H1 (cell line): Measurements from ENCODE around the gene CUL4B. TPM values are rescaled to one million over a fixed set of nuclear protein-coding genes. Genes with fewer than 3 reads are reported as not detected.
A peak's percentile ranks its signal among the peaks of the same experiment; 100 is the strongest.

Experiments
- CTCF ChIA-PET: fragments of 300-600 bp; sonication (Branson Sonifier 250); formaldehyde crosslinking; loops from one replicate; lab custom pipeline; 2021; ENCODE audit not compliant: partially characterized antibody; lab: Charles Lee
- POLR2A ChIA-PET: fragments of 300-600 bp; sonication (Branson Sonifier 250); formaldehyde crosslinking; loops from one replicate; lab custom pipeline; 2021; ENCODE audit warnings: inconsistent platforms; ENCODE audit not compliant: partially characterized antibody; lab: Charles Lee
- DNase-seq, 2 experiments: peaks; one replicate each; pipeline versions ENCODE4 v3.0.0 to v3.0.0-alpha.2; 2010 to 2022; ENCODE audit warnings: low spot score in 2 of 2, low read depth in 1 of 2, mixed read lengths in 1 of 2
- FAIRE-seq: peaks from 2 replicates; lab custom pipeline; 2011; peaks lifted over from hg19 to GRCh38; lab: Jason Lieb, UNC
- H2AFZ ChIP-seq: 2 replicates; pipeline ENCODE4 v1.8.1; 2012; ENCODE audit warnings: low read length, inconsistent platforms
- H2AK5ac ChIP-seq: 2 replicates; pipeline ENCODE4 v1.6.1; 2013; ENCODE audit warnings: low read depth, low read length
- H2BK120ac ChIP-seq: replicated peaks from 2 replicates; pipeline ENCODE3; 2013; ENCODE audit warnings: low read depth, low read length, inconsistent platforms
- H2BK12ac ChIP-seq: 2 replicates; pipeline ENCODE4 v1.6.1; 2013; ENCODE audit warnings: low read depth, low read length
- H2BK15ac ChIP-seq: 2 replicates; pipeline ENCODE4 v1.6.1; 2013; ENCODE audit warnings: low read length
- H2BK20ac ChIP-seq: 2 replicates; pipeline ENCODE4 v1.6.1; 2013; ENCODE audit warnings: low read length
- H2BK5ac ChIP-seq: 2 replicates; pipeline ENCODE4 v1.6.1; 2013; ENCODE audit warnings: low read depth, low read length
- H3K14ac ChIP-seq: 2 replicates; pipeline ENCODE4 v1.6.1; 2013; ENCODE audit warnings: inconsistent platforms; ENCODE audit not compliant: insufficient read length
- H3K18ac ChIP-seq: 2 replicates; pipeline ENCODE4 v1.6.1; 2013; ENCODE audit warnings: low read length; ENCODE audit errors: extremely low read depth
- H3K23ac ChIP-seq: 2 replicates; pipeline ENCODE4 v1.6.1; 2013; ENCODE audit warnings: inconsistent platforms; ENCODE audit not compliant: insufficient read length
- H3K23me2 ChIP-seq: 2 replicates; pipeline ENCODE4 v1.6.1; 2013; ENCODE audit warnings: low read depth, low read length
- H3K27ac ChIP-seq: 2 replicates; pipeline ENCODE4 v1.6.1; 2011; ENCODE audit warnings: low read depth, low read length, inconsistent platforms
- H3K27me3 ChIP-seq, 4 experiments: replicated peaks in 1 of 4; 1 replicate in 1 of 4; 2 replicates in 3 of 4; pipeline versions ENCODE4 v1.6.1 to v1.8.1; 2011 to 2013; ENCODE audit warnings: low read length in 3 of 4, mild to moderate bottlenecking in 3 of 4, inconsistent platforms in 2 of 4, mixed read lengths in 2 of 4, moderate library complexity in 1 of 4; ENCODE audit not compliant: control insufficient read depth in 3 of 4, insufficient read depth in 3 of 4; ENCODE audit errors: extremely low read depth in 1 of 4
- H3K36me3 ChIP-seq, 4 experiments: 2 replicates each; pipeline versions ENCODE4 v1.6.1 to v1.8.1; 2011 to 2013; ENCODE audit warnings: mild to moderate bottlenecking in 4 of 4, low read length in 3 of 4, moderate library complexity in 2 of 4, control low read depth in 1 of 4, inconsistent platforms in 1 of 4; ENCODE audit not compliant: insufficient read depth in 4 of 4, control insufficient read depth in 2 of 4
- H3K4ac ChIP-seq: replicated peaks from 2 replicates; pipeline ENCODE3; 2013; ENCODE audit warnings: low read length, low read depth, mixed read lengths, inconsistent platforms; ENCODE audit not compliant: insufficient read length
- H3K4me1 ChIP-seq, 4 experiments: replicated peaks in 1 of 4; 1 replicate in 1 of 4; 2 replicates in 3 of 4; pipeline versions ENCODE4 v1.6.1 to v1.8.1; 2011 to 2013; ENCODE audit warnings: low read length in 3 of 4, inconsistent platforms in 2 of 4, mixed read lengths in 1 of 4; ENCODE audit not compliant: insufficient read depth in 4 of 4, control insufficient read depth in 3 of 4
- H3K4me2 ChIP-seq, 2 experiments: 2 replicates each; pipeline versions ENCODE4 v1.6.1 to v1.8.1; 2011 to 2013; ENCODE audit warnings: low read depth in 2 of 2, low read length in 2 of 2, control low read depth in 1 of 2, inconsistent platforms in 1 of 2, mild to moderate bottlenecking in 1 of 2; ENCODE audit not compliant: insufficient read depth in 1 of 2
- H3K4me3 ChIP-seq, 4 experiments: fragments of 200-600, 300-600 bp in 1 of 4; sonication (generic), shearing (Covaris generic), sonication (Bioruptor Twin) in 1 of 4; 2 replicates each; pipeline versions ENCODE4 v1.5.1 to v1.8.1; 2011 to 2016; ENCODE audit warnings: low read length in 4 of 4, low read depth in 3 of 4, control low read depth in 2 of 4, inconsistent platforms in 2 of 4, mild to moderate bottlenecking in 2 of 4, mixed read lengths in 1 of 4, moderate library complexity in 1 of 4; ENCODE audit not compliant: insufficient read depth in 2 of 4; ENCODE audit errors: extremely low read depth in 1 of 4
- H3K56ac ChIP-seq: replicated peaks from 2 replicates; pipeline ENCODE3; 2013; ENCODE audit warnings: low read depth, mild to moderate bottlenecking, mixed read lengths, low read length, inconsistent platforms; ENCODE audit not compliant: insufficient read length
- H3K79me1 ChIP-seq: 2 replicates; pipeline ENCODE4 v1.6.1; 2013; ENCODE audit warnings: low read depth, low read length, control low read depth
- H3K79me2 ChIP-seq, 2 experiments: 2 replicates each; pipeline versions ENCODE4 v1.6.1 to v1.8.1; 2012 to 2013; ENCODE audit warnings: low read length in 2 of 2, mild to moderate bottlenecking in 2 of 2, inconsistent platforms in 1 of 2; ENCODE audit not compliant: insufficient read depth in 2 of 2, control insufficient read depth in 1 of 2
- H3K9ac ChIP-seq, 4 experiments: replicated peaks in 1 of 4; 1 replicate in 1 of 4; 2 replicates in 3 of 4; pipeline versions ENCODE4 v1.6.1 to v1.8.1; 2011 to 2013; ENCODE audit warnings: low read depth in 3 of 4, low read length in 3 of 4, control low read depth in 2 of 4, mild to moderate bottlenecking in 2 of 4, moderate library complexity in 2 of 4, inconsistent platforms in 1 of 4; ENCODE audit errors: extremely low read depth in 1 of 4
- H3K9me3 ChIP-seq, 2 experiments: 2 replicates each; pipeline versions ENCODE4 v1.6.1 to v1.8.1; 2012 to 2013; ENCODE audit warnings: mild to moderate bottlenecking in 2 of 2, moderate library complexity in 2 of 2, control low read depth in 1 of 2, inconsistent platforms in 1 of 2, low read depth in 1 of 2, low read length in 1 of 2, mixed read lengths in 1 of 2; ENCODE audit not compliant: insufficient read depth in 2 of 2
- H4K20me1 ChIP-seq, 2 experiments: replicated peaks in 1 of 2; 2 replicates each; pipeline versions ENCODE3 to v1.8.1; 2011 to 2013; ENCODE audit warnings: inconsistent platforms in 2 of 2, low read length in 2 of 2, mild to moderate bottlenecking in 1 of 2; ENCODE audit not compliant: insufficient read depth in 2 of 2, control insufficient read depth in 1 of 2
- H4K5ac ChIP-seq: 2 replicates; pipeline ENCODE4 v1.6.1; 2013; ENCODE audit warnings: low read length, low read depth, mixed read lengths, inconsistent platforms; ENCODE audit not compliant: insufficient read length
- H4K8ac ChIP-seq: 2 replicates; pipeline ENCODE4 v1.8.0; 2013; ENCODE audit warnings: mild to moderate bottlenecking, moderate library complexity, low read length, inconsistent platforms; ENCODE audit not compliant: insufficient read depth; ENCODE audit errors: extremely low read depth
- H4K91ac ChIP-seq: replicated peaks from 2 replicates; pipeline ENCODE3; 2013; ENCODE audit warnings: low read length, mixed read lengths, inconsistent platforms; ENCODE audit not compliant: insufficient read length
- ASH2L ChIP-seq: fragments of 200-600, 300-600 bp; sonication (generic); IDR thresholded peaks from one replicate; pipeline ENCODE4 v1.7.1; 2017; ENCODE audit warnings: low read length
- EP300 ChIP-seq, 2 experiments: IDR thresholded peaks; 1 replicate in 1 of 2; 2 replicates in 1 of 2; pipeline ENCODE4 v1.6.1; 2011 to 2012; ENCODE audit warnings: low read depth in 2 of 2, low read length in 2 of 2, mild to moderate bottlenecking in 2 of 2, borderline replicate concordance in 1 of 2, inconsistent platforms in 1 of 2, moderate library complexity in 1 of 2
- FOSL1 ChIP-seq: IDR thresholded peaks from 2 replicates; pipeline ENCODE4 v1.6.1; 2011; ENCODE audit warnings: mild to moderate bottlenecking, low read depth, low read length, moderate library complexity; ENCODE audit not compliant: insufficient read depth
- KDM5A ChIP-seq: fragments of 200-600 bp; IDR thresholded peaks from 2 replicates; pipeline ENCODE4 v1.7.1; 2012; ENCODE audit warnings: mild to moderate bottlenecking, low read length, inconsistent platforms, mixed read lengths
- MAFK ChIP-seq: IDR thresholded peaks from 2 replicates; pipeline ENCODE4 v1.6.1; 2012; ENCODE audit warnings: low read depth, mild to moderate bottlenecking, improper control_type of control experiment, low read length
- NANOG ChIP-seq: IDR thresholded peaks from 2 replicates; pipeline ENCODE4 v1.6.1; 2011; ENCODE audit warnings: low read length, low read depth, mild to moderate bottlenecking, inconsistent platforms; ENCODE audit not compliant: insufficient read depth, poor library complexity, severe bottlenecking
- RAD21 ChIP-seq, 2 experiments: IDR thresholded peaks in 1 of 2; conservative IDR thresholded peaks in 1 of 2; 2 replicates each; pipeline ENCODE4 v1.6.1; 2011; ENCODE audit warnings: low read depth in 2 of 2, low read length in 2 of 2, improper control_type of control experiment in 1 of 2, inconsistent platforms in 1 of 2, mild to moderate bottlenecking in 1 of 2, moderate library complexity in 1 of 2
- RNF2 ChIP-seq: fragments of 200-900, 300-1000 bp; sonication (generic); IDR thresholded peaks from 2 replicates; pipeline ENCODE4 v1.7.1; 2016; ENCODE audit warnings: borderline replicate concordance, low read depth, mild to moderate bottlenecking, antibody characterized with exemption, low read length; ENCODE audit not compliant: poor library complexity, severe bottlenecking; ENCODE audit errors: missing control alignments
- SRF ChIP-seq: IDR thresholded peaks from 2 replicates; pipeline ENCODE4 v1.6.1; 2011; ENCODE audit warnings: mild to moderate bottlenecking, low read depth, low read length, moderate library complexity
- SUZ12 ChIP-seq: fragments of 200-600 bp; sonication (generic); IDR thresholded peaks from 2 replicates; pipeline ENCODE4 v1.6.1; 2012; ENCODE audit warnings: mild to moderate bottlenecking, inconsistent platforms, low read length, moderate library complexity, mixed read lengths
- WGBS, 2 experiments: shearing (Covaris generic) in 1 of 2; methylation state at CpG; one replicate each; pipeline versions ENCODE4 v1.1.6 to v1.1.7; 2013 to 2015; ENCODE audit warnings: low lambda C conversion rate in 2 of 2, mixed read lengths in 2 of 2, inconsistent platforms in 1 of 2, low coverage in 1 of 2, missing lambda C conversion rate in 1 of 2; ENCODE audit not compliant: insufficient replicate concordance in 2 of 2, insufficient coverage in 1 of 2, insufficient read length in 1 of 2; ENCODE audit errors: extremely low coverage in 1 of 2, missing lambda C conversion rate in 1 of 2; 5-methylcytosine and 5-hydroxymethylcytosine counted together
- polyA plus RNA-seq, 7 experiments: library from polyadenylated mRNA; depleted of rRNA in 3 of 7; stranded (reverse) in 5 of 7; unstranded in 2 of 7; fragments of >200 nt in 5 of 7; fragments of 200-250 nt in 2 of 7; gene quantifications; 1 replicate in 5 of 7; 2 replicates in 1 of 7; 4 replicates in 1 of 7; pipeline versions ENCODE4 v1.2.1 to v1.2.3, GENCODE V29; 2011 to 2013; ENCODE audit warnings: missing spikeins in 2 of 7, mixed read lengths in 2 of 7
- total RNA-seq: library from RNA; stranded (reverse); fragmentation: NEBNext Ultra II Directional; extraction: Animal tissue kit (Norgen Biotek cat#: 25700); gene quantifications from 2 replicates; pipeline ENCODE4 v1.2.1, GENCODE V29; 2021
- TF ChIP-seq, protein P1 (sequence below): IDR thresholded peaks from 2 replicates; pipeline ENCODE4 v1.6.1; 2012; ENCODE audit warnings: low read length, inconsistent platforms

Gene CUL4B
- total and polyA plus RNA-seq, 2 of the 8 experiments (the other 6 are each of a cell fraction or from before 2014, with no cell fraction given) = 11.7 to 44.0 TPM

DNA sequence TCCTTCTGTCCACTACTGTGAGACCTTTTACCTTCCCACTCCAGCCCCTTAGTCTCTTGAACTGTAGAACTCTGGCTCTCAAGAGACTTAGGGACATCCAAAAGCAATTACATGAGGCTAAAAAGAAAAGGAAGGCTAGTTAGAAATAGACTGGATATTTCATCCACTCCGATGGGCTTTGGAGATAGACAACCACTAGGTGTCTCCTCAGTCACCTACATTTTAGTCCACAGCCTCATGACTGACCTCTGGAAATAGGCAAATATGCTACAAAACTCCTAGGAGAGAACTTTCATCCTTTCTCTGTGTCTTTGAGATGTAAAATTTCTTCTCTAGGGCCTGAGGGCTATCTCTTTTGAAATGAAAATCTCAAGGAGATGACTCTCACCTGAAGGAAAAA is 46.5 kb downstream of the CUL4B start:
- Histone ChIP-seq H3K79me1 (no peaks in the 10 kb centered on the region), H4K20me1 (no peaks in the 10 kb centered on the region), H2BK20ac (no peak overlapping the region), H2BK5ac (no peak overlapping the region), H2AFZ (no peak overlapping the region), H4K91ac (no peak overlapping the region), H3K9me3 (no peaks in the 10 kb centered on the region), H3K56ac (no peak overlapping the region), H3K79me2 (no peaks in the 10 kb centered on the region), H3K27ac (no peak overlapping the region), H3K23ac (no peak overlapping the region), H3K36me3 (no peaks in the 10 kb centered on the region), H4K5ac (no peak overlapping the region), H3K9ac (no peak overlapping the region), H3K4ac (no peak overlapping the region), H4K8ac (no peak overlapping the region), H2AK5ac (no peak overlapping the region), H2BK12ac (no peak overlapping the region), H2BK15ac (no peak overlapping the region), H3K18ac (no peak overlapping the region), H3K4me2 (no peak overlapping the region; a peak in 1 of 4 replicates), H2BK120ac (no peak overlapping the region), H3K27me3 (no peaks in the 10 kb centered on the region), H3K4me1 (peaks cover 0 to 3% (median 0%) of the 10 kb centered on the region in 4 experiments; a peak in 1 of 7 replicates), H3K23me2 (no peaks in the 10 kb centered on the region), H3K4me3 (no peak overlapping the region), H3K14ac (no peak overlapping the region)
- FAIRE-seq = no peak
- POLR2A ChIA-PET = no interaction called here
- CTCF ChIA-PET = interaction anchor here (0.9 to 1.5 kb wide), 4 partner anchors 15 to 150 kb away, joined by 4 to 5 read pairs (median 4); no protein-coding TSS in a partner anchor
- no peak for DNase-seq
- 14% methylated on average over 1 of the region's 1 CpG; no CpG with 5 or more reads in 1 of the 2 experiments for WGBS, 2 experiments
- TF ChIP-seq KDM5A = no peak
- no peak for TF ChIP-seq MAFK
- TF ChIP-seq, protein P1, sequence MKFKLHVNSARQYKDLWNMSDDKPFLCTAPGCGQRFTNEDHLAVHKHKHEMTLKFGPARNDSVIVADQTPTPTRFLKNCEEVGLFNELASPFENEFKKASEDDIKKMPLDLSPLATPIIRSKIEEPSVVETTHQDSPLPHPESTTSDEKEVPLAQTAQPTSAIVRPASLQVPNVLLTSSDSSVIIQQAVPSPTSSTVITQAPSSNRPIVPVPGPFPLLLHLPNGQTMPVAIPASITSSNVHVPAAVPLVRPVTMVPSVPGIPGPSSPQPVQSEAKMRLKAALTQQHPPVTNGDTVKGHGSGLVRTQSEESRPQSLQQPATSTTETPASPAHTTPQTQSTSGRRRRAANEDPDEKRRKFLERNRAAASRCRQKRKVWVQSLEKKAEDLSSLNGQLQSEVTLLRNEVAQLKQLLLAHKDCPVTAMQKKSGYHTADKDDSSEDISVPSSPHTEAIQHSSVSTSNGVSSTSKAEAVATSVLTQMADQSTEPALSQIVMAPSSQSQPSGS = no peak
- TF ChIP-seq SRF = no peak
- no peak for TF ChIP-seq ASH2L
- TF ChIP-seq NANOG = no peak
- no peak for TF ChIP-seq SUZ12
- TF ChIP-seq RAD21 (IDR thresholded peaks at IDR 0.05 in 1 of 2, conservative IDR thresholded peaks at IDR 0.05 in 1 of 2; ENCODE audit: low read depth in 2 of 2, low read length in 2 of 2) = peak; percentile 45 to 50; a peak in 3 of 4 replicates
- no peak for TF ChIP-seq FOSL1
- TF ChIP-seq EP300 (IDR thresholded peaks at IDR 0.05; ENCODE audit: borderline replicate concordance in 1 of 2, low read depth in 2 of 2, low read length in 2 of 2) = no peak
- no peak for TF ChIP-seq RNF2
